Stomach smooth muscle (tissue), 2 donors: ENCODE measurements around the gene C22orf15.

Source experiments
- H3K27ac ChIP-seq: one replicate; pipeline ENCODE4 v1.7.0; 2013; ENCODE audit warnings: mild to moderate bottlenecking, low read length, inconsistent platforms
- H3K27me3 ChIP-seq, 2 donors: one replicate each; pipeline ENCODE4 v1.7.0; 2013; ENCODE audit warnings: low read length in 2 of 2; ENCODE audit not compliant: insufficient read depth in 2 of 2, control insufficient read depth in 1 of 2
- H3K36me3 ChIP-seq, 2 donors: one replicate each; pipeline ENCODE4 v1.7.0; 2013; ENCODE audit warnings: low read length in 2 of 2; ENCODE audit not compliant: control insufficient read depth in 2 of 2, insufficient read depth in 2 of 2
- H3K4me1 ChIP-seq: one replicate; pipeline ENCODE4 v1.7.0; 2013; ENCODE audit warnings: low read length; ENCODE audit not compliant: control insufficient read depth, insufficient read depth
- H3K4me3 ChIP-seq, 2 donors: one replicate each; pipeline ENCODE4 v1.7.0; 2013; ENCODE audit warnings: low read length in 2 of 2
- H3K9ac ChIP-seq, 2 donors: one replicate each; pipeline ENCODE4 v1.7.0; 2013; ENCODE audit warnings: low read length in 2 of 2, mild to moderate bottlenecking in 1 of 2
- H3K9me3 ChIP-seq, 2 donors: one replicate each; pipeline ENCODE4 v1.7.0; 2013; ENCODE audit warnings: low read length in 2 of 2; ENCODE audit not compliant: control insufficient read depth in 2 of 2
- donor health status: healthy.
- donor health status: Pancreatic carcinoma.

The C22orf15 gene

GRCh38 chr22:23774114-23774921 lies 11.5 kb downstream of the C22orf15 start:
- Histone ChIP-seq H3K36me3 (no peaks in the 10 kb centered on the region), H3K4me1 (peaks cover 51% of the 10 kb centered on the region), H3K9me3 (no peaks in the 10 kb centered on the region), H3K9ac (peak overlapping the region in 1 of 2 donors; percentile 36), H3K27ac (no peak overlapping the region), H3K4me3 (peak overlapping the region in 1 of 2 donors; percentile 29), H3K27me3 (no peaks in the 10 kb centered on the region)

- Histone ChIP-seq H3K9me3 (no peaks in the 10 kb centered on the region), H3K27me3 (no peaks in the 10 kb centered on the region), H3K4me1 (peaks cover 49% of the 10 kb centered on the region), H3K27ac (no peak overlapping the region), H3K9ac (peak overlapping the region in 1 of 2 donors; percentile 29), H3K4me3 (no peak overlapping the region), H3K36me3 (no peaks in the 10 kb centered on the region)
Measured at GRCh38 chr22:23774922-23775436, 12.2 kb downstream of the C22orf15 start.

- H3K4me3 ChIP-seq: no peak overlapping the region
- no peak overlapping the region for H3K9ac ChIP-seq
- H3K36me3 ChIP-seq: no peaks in the 10 kb centered on the region
- no peaks in the 10 kb centered on the region for H3K27me3 ChIP-seq
- H3K4me1 ChIP-seq: peaks cover 49% of the 10 kb centered on the region
- no peak overlapping the region for H3K27ac ChIP-seq
- no peaks in the 10 kb centered on the region for H3K9me3 ChIP-seq
Measured at GRCh38 chr22:23775779-23776375, 13.1 kb downstream of the C22orf15 start.

- Histone ChIP-seq H3K27ac (peak overlapping the region; percentile 37), H3K36me3 (peaks cover 0 to 3% of the 10 kb centered on the region in 2 donors), H3K9ac (peak overlapping the region in 1 of 2 donors; percentile 29), H3K4me3 (no peak overlapping the region), H3K4me1 (peaks cover 39% of the 10 kb centered on the region), H3K27me3 (no peaks in the 10 kb centered on the region), H3K9me3 (no peaks in the 10 kb centered on the region)
Measured at GRCh38 chr22:23777776-23778576, 15.2 kb downstream of the C22orf15 start.

- Histone ChIP-seq H3K9ac (no peak overlapping the region), H3K36me3 (peaks cover 0 to 3% of the 10 kb centered on the region in 2 donors), H3K9me3 (no peaks in the 10 kb centered on the region), H3K27ac (peak overlapping the region; percentile 37), H3K27me3 (no peaks in the 10 kb centered on the region), H3K4me1 (peaks cover 33% of the 10 kb centered on the region), H3K4me3 (no peak overlapping the region)
Measured at GRCh38 chr22:23778577-23778900, 15.7 kb downstream of the C22orf15 start.

GRCh38 chr22:23779083-23779482 lies 16.3 kb downstream of the C22orf15 start:
- Histone ChIP-seq H3K27ac (no peak overlapping the region), H3K9ac (no peak overlapping the region), H3K27me3 (no peaks in the 10 kb centered on the region), H3K9me3 (no peaks in the 10 kb centered on the region), H3K4me1 (peaks cover 28% of the 10 kb centered on the region), H3K4me3 (no peak overlapping the region), H3K36me3 (peaks cover 0 to 3% of the 10 kb centered on the region in 2 donors)

GRCh38 chr22:23779731-23780130 lies 16.9 kb downstream of the C22orf15 start:
- H3K4me3 ChIP-seq: no peak overlapping the region
- H3K27ac ChIP-seq: no peak overlapping the region
- H3K9ac ChIP-seq: no peak overlapping the region
- H3K27me3 ChIP-seq: no peaks in the 10 kb centered on the region
- peaks cover 21% of the 10 kb centered on the region for H3K4me1 ChIP-seq
- peaks cover 0 to 3% of the 10 kb centered on the region in 2 donors for H3K36me3 ChIP-seq
- H3K9me3 ChIP-seq: no peaks in the 10 kb centered on the region

GRCh38 chr22:23780146-23780748 lies 17.5 kb downstream of the C22orf15 start:
- H3K27ac ChIP-seq: no peak overlapping the region
- no peaks in the 10 kb centered on the region for H3K9me3 ChIP-seq
- H3K9ac ChIP-seq: no peak overlapping the region
- peaks cover 0 to 3% of the 10 kb centered on the region in 2 donors for H3K36me3 ChIP-seq
- no peaks in the 10 kb centered on the region for H3K27me3 ChIP-seq
- H3K4me1 ChIP-seq: peaks cover 16% of the 10 kb centered on the region
- H3K4me3 ChIP-seq: no peak overlapping the region

GRCh38 chr22:23781065-23781464 lies 18.3 kb downstream of the C22orf15 start:
- peaks cover 15% of the 10 kb centered on the region for H3K4me1 ChIP-seq
- H3K9ac ChIP-seq: no peak overlapping the region
- H3K4me3 ChIP-seq: no peak overlapping the region
- H3K27ac ChIP-seq: no peak overlapping the region
- H3K9me3 ChIP-seq: no peaks in the 10 kb centered on the region
- H3K27me3 ChIP-seq: no peaks in the 10 kb centered on the region
- peaks cover 0 to 3% of the 10 kb centered on the region in 2 donors for H3K36me3 ChIP-seq

GRCh38 chr22:23781511-23782183 lies 18.9 kb downstream of the C22orf15 start:
- Histone ChIP-seq H3K9ac (no peak overlapping the region), H3K27ac (no peak overlapping the region), H3K36me3 (peaks cover 0 to 3% of the 10 kb centered on the region in 2 donors), H3K4me1 (peaks cover 21% of the 10 kb centered on the region), H3K27me3 (no peaks in the 10 kb centered on the region), H3K4me3 (no peak overlapping the region), H3K9me3 (no peaks in the 10 kb centered on the region)
